HEK293 (cell line): ENCODE data around the gene TENT4A.

Experiments used
- CTCF ChIA-PET: fragments of 350-600 bp; formaldehyde crosslinking; extraction: SDS; loops from one replicate; lab custom pipeline; 2021; ENCODE audit warnings: antibody characterized with exemption; lab: Yijun Ruan, JAX
- POLR2A ChIA-PET: fragments of 300-600 bp; formaldehyde crosslinking; extraction: SDS; loops from one replicate; lab custom pipeline; 2020; ENCODE audit warnings: antibody characterized with exemption, inconsistent platforms; lab: Yijun Ruan, JAX
- H3K27ac ChIP-seq: fragments of 200-500 bp; sonication (Bioruptor generic); 2 replicates; pipeline ENCODE4 v1.5.1; 2014; ENCODE audit warnings: low read depth, low read length, control low read depth, inconsistent platforms; ENCODE audit errors: extremely low read depth
- H3K36me3 ChIP-seq, 2 experiments: fragments of 200-500 bp in 1 of 2; sonication (Bioruptor generic) in 1 of 2; 1 replicate in 1 of 2; 2 replicates in 1 of 2; pipeline ENCODE4 v1.5.1; 2014 to 2017; ENCODE audit warnings: inconsistent platforms in 2 of 2, low read length in 2 of 2; ENCODE audit not compliant: control insufficient read depth in 2 of 2, insufficient read depth in 1 of 2
- H3K4me1 ChIP-seq: fragments of 200-500 bp; sonication (Bioruptor generic); 2 replicates; pipeline ENCODE4 v1.5.1; 2014; ENCODE audit warnings: mild to moderate bottlenecking, low read length, inconsistent platforms; ENCODE audit not compliant: control insufficient read depth, insufficient read depth
- H3K4me3 ChIP-seq: 2 replicates; pipeline ENCODE4 v1.5.1; 2011; ENCODE audit warnings: low read depth, mild to moderate bottlenecking, control low read depth, low read length, moderate library complexity
- H3K9me3 ChIP-seq: fragments of 200-500 bp; sonication (Bioruptor generic); 2 replicates; pipeline ENCODE4 v1.5.1; 2014; ENCODE audit warnings: low read depth, low read length, inconsistent platforms; ENCODE audit not compliant: control insufficient read depth, insufficient read depth
- BCL11A ChIP-seq: fragments of 450-650 bp; formaldehyde crosslinking; IDR thresholded peaks from 2 replicates; pipeline ENCODE4 v1.5.1; 2016; ENCODE audit warnings: low read depth, missing biosample characterization, missing genetic modification characterization
- KLF17 ChIP-seq: fragments of 450-650 bp; formaldehyde crosslinking; IDR thresholded peaks from 2 replicates; pipeline ENCODE4 v1.5.1; 2016; ENCODE audit warnings: missing biosample characterization, missing genetic modification characterization
- PRDM4 ChIP-seq: fragments of 450-650 bp; formaldehyde crosslinking; IDR thresholded peaks from 2 replicates; pipeline ENCODE4 v1.5.1; 2017; ENCODE audit warnings: missing biosample characterization, missing genetic modification characterization
- SP7 ChIP-seq: fragments of 450-650 bp; formaldehyde crosslinking; IDR thresholded peaks from 2 replicates; pipeline ENCODE4 v1.5.1; 2016; ENCODE audit warnings: missing biosample characterization, missing genetic modification characterization
- ZBTB20 ChIP-seq: fragments of 450-650 bp; formaldehyde crosslinking; IDR thresholded peaks from 2 replicates; pipeline ENCODE4 v1.5.1; 2016; ENCODE audit warnings: missing biosample characterization, missing genetic modification characterization
- ZBTB21 ChIP-seq: fragments of 450-650 bp; formaldehyde crosslinking; IDR thresholded peaks from 2 replicates; pipeline ENCODE4 v1.5.1; 2017; ENCODE audit warnings: missing biosample characterization, missing genetic modification characterization
- ZBTB6 ChIP-seq: fragments of 450-650 bp; formaldehyde crosslinking; IDR thresholded peaks from 2 replicates; pipeline ENCODE4 v1.5.1; 2017; ENCODE audit warnings: missing biosample characterization, missing genetic modification characterization
- ZNF112 ChIP-seq: fragments of 450-650 bp; formaldehyde crosslinking; IDR thresholded peaks from 2 replicates; pipeline ENCODE4 v1.5.0; 2017; ENCODE audit warnings: missing biosample characterization, missing genetic modification characterization
- ZNF140 ChIP-seq: fragments of 450-650 bp; formaldehyde crosslinking; IDR thresholded peaks from 2 replicates; pipeline ENCODE4 v1.5.1; 2016; ENCODE audit warnings: missing biosample characterization, missing genetic modification characterization
- ZNF148 ChIP-seq: fragments of 450-650 bp; formaldehyde crosslinking; IDR thresholded peaks from 2 replicates; pipeline ENCODE4 v1.5.0; 2017; ENCODE audit warnings: missing biosample characterization, missing genetic modification characterization, borderline replicate concordance
- ZNF155 ChIP-seq: fragments of 450-650 bp; formaldehyde crosslinking; IDR thresholded peaks from 2 replicates; pipeline ENCODE4 v1.5.1; 2016; ENCODE audit warnings: missing biosample characterization, missing genetic modification characterization
- ZNF157 ChIP-seq: fragments of 450-650 bp; formaldehyde crosslinking; IDR thresholded peaks from 2 replicates; pipeline ENCODE4 v1.5.1; 2016; ENCODE audit warnings: missing biosample characterization, missing genetic modification characterization
- ZNF341 ChIP-seq: fragments of 450-650 bp; formaldehyde crosslinking; IDR thresholded peaks from 2 replicates; pipeline ENCODE4; 2016; ENCODE audit warnings: low read depth, missing biosample characterization, missing genetic modification characterization
- ZNF518A ChIP-seq: fragments of 450-650 bp; formaldehyde crosslinking; conservative IDR thresholded peaks from 2 replicates; pipeline ENCODE4 v1.5.1; 2016; ENCODE audit warnings: low read depth, missing biosample characterization, missing genetic modification characterization
- ZNF530 ChIP-seq: fragments of 450-650 bp; formaldehyde crosslinking; IDR thresholded peaks from 2 replicates; pipeline ENCODE4 v1.5.1; 2016; ENCODE audit warnings: low read depth, missing biosample characterization, missing genetic modification characterization
- ZNF629 ChIP-seq: fragments of 450-650 bp; formaldehyde crosslinking; IDR thresholded peaks from 2 replicates; pipeline ENCODE4 v1.5.1; 2017; ENCODE audit warnings: missing biosample characterization, missing genetic modification characterization
- ZNF645 ChIP-seq: fragments of 450-650 bp; formaldehyde crosslinking; IDR thresholded peaks from 2 replicates; pipeline ENCODE4; 2016; ENCODE audit warnings: missing biosample characterization, missing genetic modification characterization
- ZNF660 ChIP-seq: fragments of 450-650 bp; IDR thresholded peaks from 2 replicates; pipeline ENCODE4 v1.5.1; 2018; ENCODE audit warnings: missing biosample characterization, mild to moderate bottlenecking, missing genetic modification characterization
- ZSCAN4 ChIP-seq: fragments of 450-650 bp; formaldehyde crosslinking; IDR thresholded peaks from 2 replicates; pipeline ENCODE4 v1.5.1; 2017; ENCODE audit warnings: missing biosample characterization, missing genetic modification characterization
- ZSCAN5A ChIP-seq: fragments of 450-650 bp; formaldehyde crosslinking; IDR thresholded peaks from 2 replicates; pipeline ENCODE4 v1.5.1; 2016; ENCODE audit warnings: missing biosample characterization, missing genetic modification characterization

TENT4A gene

GRCh38 chr5:6736106-6736505, 22.9 kb downstream of the TENT4A start:
- ChIA-PET CTCF (interaction anchor here (0.7 to 1.4 kb wide), 2 partner anchors 9 to 341 kb away, joined by 3 to 6 read pairs; no protein-coding TSS in a partner anchor), POLR2A (no interaction called here)
- no peak overlapping the region for H3K27ac ChIP-seq
- peaks cover 30 to 63% of the 10 kb centered on the region in 2 experiments; a peak in 2 of 3 replicates for H3K36me3 ChIP-seq
- TF ChIP-seq ZBTB6 (tag by site-specific recombination) (no peak), ZNF341 (tag by site-specific recombination) (no peak), KLF17 (tag by site-specific recombination) (no peak), SP7 (no peak), ZNF157 (tag by site-specific recombination) (no peak), ZNF148 (tag by site-specific recombination) (no peak), ZSCAN5A (tag by site-specific recombination) (no peak), ZSCAN4 (no peak), ZBTB21 (tag by site-specific recombination) (no peak), ZNF645 (tag by site-specific recombination) (no peak), ZNF112 (tag by site-specific recombination) (no peak), PRDM4 (tag by site-specific recombination) (no peak), ZNF629 (tag by site-specific recombination) (no peak), ZNF660 (no peak), BCL11A (tag by site-specific recombination) (no peak), ZNF530 (no peak), ZNF140 (tag by site-specific recombination) (no peak), ZNF155 (tag by site-specific recombination) (no peak), ZNF518A (no peak), ZBTB20 (tag by site-specific recombination) (no peak)
- H3K9me3 ChIP-seq: no peaks in the 10 kb centered on the region
- peaks cover 13% of the 10 kb centered on the region for H3K4me1 ChIP-seq
- H3K4me3 ChIP-seq: no peak overlapping the region
